Neuronal stem cell (in vitro differentiated cells): ENCODE measurements around the gene MYLK3.
A peak's percentile ranks its signal among the peaks of the same experiment; 100 is the strongest.

Source experiments
- DNase-seq: peaks from one replicate; pipeline ENCODE4 v3.0.0-alpha.2; 2013; ENCODE audit warnings: low spot score
- H2AFZ ChIP-seq: one replicate; pipeline ENCODE4 v1.6.1; 2013; ENCODE audit warnings: mild to moderate bottlenecking, low read length, inconsistent platforms
- H2AK5ac ChIP-seq: 2 replicates; pipeline ENCODE4 v1.6.1; 2013; ENCODE audit warnings: low read depth, mild to moderate bottlenecking, inconsistent platforms, low read length, moderate library complexity, mixed read lengths
- H2BK120ac ChIP-seq: 2 replicates; pipeline ENCODE4 v1.6.1; 2013; ENCODE audit warnings: low read depth, mild to moderate bottlenecking, inconsistent platforms, low read length, moderate library complexity, mixed read lengths
- H2BK12ac ChIP-seq: one replicate; pipeline ENCODE4 v1.6.1; 2013; ENCODE audit warnings: low read length, inconsistent platforms
- H2BK15ac ChIP-seq: 2 replicates; pipeline ENCODE4 v1.6.1; 2013; ENCODE audit warnings: mild to moderate bottlenecking, low read length, inconsistent platforms, mixed read lengths
- H2BK5ac ChIP-seq: one replicate; pipeline ENCODE4 v1.6.1; 2013; ENCODE audit warnings: inconsistent platforms, mild to moderate bottlenecking, low read length, moderate library complexity
- H3K14ac ChIP-seq: one replicate; pipeline ENCODE4 v1.6.1; 2013; ENCODE audit warnings: low read length, inconsistent platforms
- H3K18ac ChIP-seq: 2 replicates; pipeline ENCODE4 v1.6.1; 2013; ENCODE audit warnings: low read length, inconsistent platforms
- H3K23ac ChIP-seq: 2 replicates; pipeline ENCODE4 v1.6.1; 2013; ENCODE audit warnings: low read depth, mild to moderate bottlenecking, mixed read lengths, low read length, inconsistent platforms; ENCODE audit not compliant: poor library complexity
- H3K27ac ChIP-seq: replicated peaks from 3 replicates; pipeline ENCODE4 v1.5.1; 2013; ENCODE audit warnings: low read length, inconsistent platforms
- H3K27me3 ChIP-seq, 3 experiments: 2 replicates each; pipeline ENCODE4 v1.6.1; 2013; ENCODE audit warnings: low read length in 3 of 3, mild to moderate bottlenecking in 2 of 3, inconsistent platforms in 1 of 3, low read depth in 1 of 3, mixed read lengths in 1 of 3, moderate library complexity in 1 of 3; ENCODE audit not compliant: control insufficient read depth in 3 of 3, insufficient read depth in 3 of 3
- H3K36me3 ChIP-seq, 2 donors: replicated peaks in 1 of 2; 2 replicates each; pipeline ENCODE4 v1.6.1; 2013; ENCODE audit warnings: low read length in 2 of 2; ENCODE audit not compliant: control insufficient read depth in 2 of 2, insufficient read depth in 2 of 2
- H3K4ac ChIP-seq: 2 replicates; pipeline ENCODE4 v1.6.1; 2013; ENCODE audit warnings: inconsistent platforms, mild to moderate bottlenecking, low read length, moderate library complexity
- H3K4me1 ChIP-seq, 2 donors: 1 replicate in 1 of 2; 2 replicates in 1 of 2; pipeline ENCODE4 v1.6.1; 2013; ENCODE audit warnings: low read length in 2 of 2, low read depth in 1 of 2; ENCODE audit not compliant: control insufficient read depth in 2 of 2, insufficient read depth in 1 of 2
- H3K4me2 ChIP-seq: one replicate; pipeline ENCODE4 v1.6.1; 2013; ENCODE audit warnings: mild to moderate bottlenecking, low read length, inconsistent platforms; ENCODE audit not compliant: insufficient read depth, poor library complexity, severe bottlenecking
- H3K4me3 ChIP-seq, 2 donors: 2 replicates each; pipeline ENCODE4 v1.5.1; 2013; ENCODE audit warnings: low read length in 2 of 2, mild to moderate bottlenecking in 2 of 2, inconsistent platforms in 1 of 2, moderate library complexity in 1 of 2
- H3K79me1 ChIP-seq: one replicate; pipeline ENCODE4 v1.6.1; 2013; ENCODE audit warnings: low read depth, mild to moderate bottlenecking, inconsistent platforms, low read length, moderate library complexity
- H3K9ac ChIP-seq: one replicate; pipeline ENCODE4 v1.6.1; 2013; ENCODE audit warnings: mild to moderate bottlenecking, low read depth, low read length, inconsistent platforms; ENCODE audit not compliant: poor library complexity
- H3K9me3 ChIP-seq, 2 donors: replicated peaks in 1 of 2; 2 replicates each; pipeline versions ENCODE3 to v1.6.1; 2013; ENCODE audit warnings: low read length in 2 of 2, mild to moderate bottlenecking in 2 of 2, inconsistent platforms in 1 of 2, low read depth in 1 of 2, mixed read lengths in 1 of 2, moderate library complexity in 1 of 2; ENCODE audit not compliant: control insufficient read depth in 2 of 2, insufficient read depth in 1 of 2
- H4K8ac ChIP-seq: one replicate; pipeline ENCODE4 v1.6.1; 2013; ENCODE audit warnings: low read depth, mild to moderate bottlenecking, inconsistent platforms, low read length, moderate library complexity
- H4K91ac ChIP-seq: one replicate; pipeline ENCODE4 v1.6.1; 2013; ENCODE audit warnings: low read length, low read depth, mild to moderate bottlenecking, inconsistent platforms; ENCODE audit not compliant: poor library complexity
- WGBS, 2 donors: extraction: QIAGEN DNeasy Blood & Tissue Kit; methylation state at CpG; one replicate each; pipeline ENCODE4 v1.1.7; 2013; ENCODE audit warnings: missing lambda C conversion rate in 2 of 2, mixed read lengths in 1 of 2; ENCODE audit not compliant: insufficient read length in 2 of 2, insufficient replicate concordance in 1 of 2; ENCODE audit errors: extremely low coverage in 2 of 2; 5-methylcytosine and 5-hydroxymethylcytosine counted together

MYLK3 gene

DNA sequence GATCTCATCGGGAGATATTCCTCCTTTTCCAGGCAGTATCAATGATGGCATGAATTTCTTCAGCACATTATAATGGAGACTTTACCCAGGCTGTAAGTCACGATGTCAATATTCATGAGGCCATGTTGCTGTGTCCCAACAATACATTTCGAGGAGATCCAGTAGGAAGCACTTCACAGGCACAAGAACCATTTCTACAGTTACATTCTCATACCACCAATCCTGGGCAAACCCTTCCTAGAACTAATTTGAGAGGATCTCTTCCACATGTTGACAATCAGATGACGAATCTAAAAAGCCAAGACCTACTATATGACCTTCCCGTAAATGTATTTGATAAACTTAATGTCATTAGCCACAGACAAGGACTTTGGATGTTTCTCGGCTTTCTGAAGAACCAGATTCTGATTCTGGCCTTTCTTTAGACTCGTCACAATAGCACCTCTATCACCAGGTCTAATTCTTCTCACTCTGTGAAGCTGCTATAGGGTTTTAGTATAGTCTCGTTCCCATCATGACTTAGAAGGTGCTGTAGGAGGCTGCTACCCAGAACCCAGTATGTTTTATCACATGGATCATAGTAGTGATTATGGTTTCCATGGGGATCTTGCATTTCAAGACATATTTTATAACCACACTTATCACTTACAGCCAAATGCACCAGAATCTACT lies 42.6 kb upstream of the MYLK3 start:
- no peak overlapping the region for H4K91ac ChIP-seq
- no CpG with 5 or more reads among the region's 8 CpGs for WGBS, 2 donors
- no peaks in the 10 kb centered on the region for H3K79me1 ChIP-seq
- no peaks in the 10 kb centered on the region for H3K27me3 ChIP-seq
- H3K4me2 ChIP-seq = no peak overlapping the region
- no peak overlapping the region for H2BK5ac ChIP-seq
- no peak overlapping the region for H2BK120ac ChIP-seq
- H3K9ac ChIP-seq = no peak overlapping the region
- no peak overlapping the region for H2AK5ac ChIP-seq
- H3K27ac ChIP-seq = no peak overlapping the region
- H3K14ac ChIP-seq = no peak overlapping the region
- no peak overlapping the region for H3K18ac ChIP-seq
- H3K4ac ChIP-seq = no peak overlapping the region
- no peak overlapping the region for H2BK12ac ChIP-seq
- no peaks in the 10 kb centered on the region for H3K4me1 ChIP-seq
- H2AFZ ChIP-seq = peak overlapping the region; percentile 80
- no peak overlapping the region for H3K4me3 ChIP-seq
- H3K36me3 ChIP-seq = peaks cover 0 to 5% of the 10 kb centered on the region in 2 donors
- H4K8ac ChIP-seq = no peak overlapping the region
- no peak overlapping the region for H2BK15ac ChIP-seq
- no peak overlapping the region for H3K23ac ChIP-seq
- H3K9me3 ChIP-seq = peaks cover 0 to 27% of the 10 kb centered on the region in 2 donors
- DNase-seq = no peak

- Histone ChIP-seq H2BK5ac (no peak overlapping the region), H3K36me3 (no peaks in the 10 kb centered on the region), H3K4me3 (peak overlapping the region; percentile 38 to 81), H3K9me3 (peaks cover 0 to 18% of the 10 kb centered on the region in 2 donors), H3K23ac (peak overlapping the region; percentile 99), H2AFZ (peak overlapping the region; percentile 80), H4K91ac (no peak overlapping the region), H3K79me1 (no peaks in the 10 kb centered on the region), H3K9ac (peak overlapping the region; percentile 95), H3K4me1 (no peaks in the 10 kb centered on the region), H3K4me2 (peak overlapping the region; percentile 82), H3K27me3 (no peaks in the 10 kb centered on the region), H2BK120ac (no peak overlapping the region), H2BK12ac (no peak overlapping the region), H4K8ac (peak overlapping the region; percentile 45), H3K18ac (peak overlapping the region; percentile 96), H3K14ac (peak overlapping the region; percentile 86), H2BK15ac (no peak overlapping the region), H3K4ac (no peak overlapping the region), H2AK5ac (no peak overlapping the region), H3K27ac (no peak overlapping the region)
- no CpG with 5 or more reads among the region's 43 CpGs for WGBS, 2 donors
- peak; percentile 61 for DNase-seq
Observed at GRCh38 chr16:46789499-46790414, 41.6 kb upstream of the MYLK3 start.

GRCh38 chr16:46788891-46789474 lies 40.8 kb upstream of the MYLK3 start:
- Histone ChIP-seq H2BK12ac (no peak overlapping the region), H3K4me3 (no peak overlapping the region), H3K9me3 (peaks cover 0 to 13% of the 10 kb centered on the region in 2 donors), H3K36me3 (no peaks in the 10 kb centered on the region), H2BK5ac (no peak overlapping the region), H4K8ac (no peak overlapping the region), H3K9ac (no peak overlapping the region), H3K79me1 (no peaks in the 10 kb centered on the region), H3K27ac (no peak overlapping the region), H2AK5ac (no peak overlapping the region), H2AFZ (no peak overlapping the region), H4K91ac (no peak overlapping the region), H3K18ac (no peak overlapping the region), H3K4ac (no peak overlapping the region), H3K4me1 (no peaks in the 10 kb centered on the region), H3K27me3 (no peaks in the 10 kb centered on the region), H3K4me2 (no peak overlapping the region), H3K23ac (no peak overlapping the region), H2BK15ac (no peak overlapping the region), H2BK120ac (no peak overlapping the region), H3K14ac (no peak overlapping the region)
- WGBS, 2 donors = no CpG with 5 or more reads among the region's 3 CpGs
- no peak for DNase-seq

GRCh38 chr16:46787909-46788308 lies 39.8 kb upstream of the MYLK3 start:
- Histone ChIP-seq H2BK120ac (no peak overlapping the region), H2AK5ac (no peak overlapping the region), H3K18ac (no peak overlapping the region), H2BK12ac (no peak overlapping the region), H3K23ac (no peak overlapping the region), H3K27ac (no peak overlapping the region), H4K8ac (no peak overlapping the region), H3K79me1 (no peaks in the 10 kb centered on the region), H3K4ac (no peak overlapping the region), H3K4me2 (no peak overlapping the region), H2AFZ (no peak overlapping the region), H3K4me3 (no peak overlapping the region), H3K36me3 (no peaks in the 10 kb centered on the region), H3K4me1 (no peaks in the 10 kb centered on the region), H3K27me3 (no peaks in the 10 kb centered on the region), H2BK15ac (no peak overlapping the region), H2BK5ac (no peak overlapping the region), H3K14ac (no peak overlapping the region), H3K9me3 (peaks cover 0 to 3% of the 10 kb centered on the region in 2 donors), H4K91ac (no peak overlapping the region), H3K9ac (no peak overlapping the region)
- WGBS, 2 donors = no CpG with 5 or more reads among the region's 1 CpG
- no peak for DNase-seq
